ENCODE data around the gene SIGLEC8.
A peak's percentile ranks its signal among the peaks of the same experiment; 100 is the strongest.

The SIGLEC8 gene

DNA sequence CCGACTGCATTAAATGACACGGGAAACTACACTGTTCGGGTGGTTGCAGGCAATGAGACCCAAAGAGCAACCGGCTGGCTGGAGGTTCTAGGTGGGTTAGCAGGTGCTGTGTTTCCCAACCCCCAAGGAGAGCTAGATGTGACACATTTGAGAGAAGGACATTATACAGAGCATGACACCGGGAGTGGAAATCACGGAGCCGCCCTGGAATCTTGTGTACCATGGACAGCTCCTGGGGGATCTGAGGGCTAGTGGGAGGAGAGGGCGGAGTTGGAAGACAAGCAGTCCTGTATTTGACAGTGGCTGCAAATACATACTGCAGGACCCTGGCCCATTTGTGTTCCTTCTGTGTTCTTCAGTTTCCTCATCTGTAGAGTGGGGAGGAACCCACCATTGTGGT is 22.3 kb upstream of the SIGLEC8 start:
- Histone ChIP-seq H3K4me3 (ENCODE audit: insufficient read length, low read depth) (no peak overlapping the region), H3K36me3 (ENCODE audit: insufficient read depth, insufficient read length, low read length) (no peaks in the 10 kb centered on the region), H3K27me3 (ENCODE audit: insufficient read depth, insufficient read length) (peaks cover 54% of the 10 kb centered on the region), H3K9ac (ENCODE audit: insufficient read length, low read depth) (no peak overlapping the region), H3K9me3 (ENCODE audit: insufficient read depth, low read length) (no peaks in the 10 kb centered on the region), H3K4me1 (ENCODE audit: insufficient read depth, insufficient read length) (no peaks in the 10 kb centered on the region)
- TF ChIP-seq SUZ12 (IDR thresholded peaks at IDR 0.05; ENCODE audit: extremely low read depth, insufficient read depth, insufficient read length), result no peak
- no peak for TF ChIP-seq YY1 (IDR thresholded peaks at IDR 0.05; ENCODE audit: insufficient read depth, insufficient read length)
- TF ChIP-seq ZNF274 (IDR thresholded peaks at IDR 0.05; ENCODE audit: low read depth, low read length), result no peak
- DNase-seq (ENCODE audit: low read depth, low spot score), result peak; percentile 8

DNA sequence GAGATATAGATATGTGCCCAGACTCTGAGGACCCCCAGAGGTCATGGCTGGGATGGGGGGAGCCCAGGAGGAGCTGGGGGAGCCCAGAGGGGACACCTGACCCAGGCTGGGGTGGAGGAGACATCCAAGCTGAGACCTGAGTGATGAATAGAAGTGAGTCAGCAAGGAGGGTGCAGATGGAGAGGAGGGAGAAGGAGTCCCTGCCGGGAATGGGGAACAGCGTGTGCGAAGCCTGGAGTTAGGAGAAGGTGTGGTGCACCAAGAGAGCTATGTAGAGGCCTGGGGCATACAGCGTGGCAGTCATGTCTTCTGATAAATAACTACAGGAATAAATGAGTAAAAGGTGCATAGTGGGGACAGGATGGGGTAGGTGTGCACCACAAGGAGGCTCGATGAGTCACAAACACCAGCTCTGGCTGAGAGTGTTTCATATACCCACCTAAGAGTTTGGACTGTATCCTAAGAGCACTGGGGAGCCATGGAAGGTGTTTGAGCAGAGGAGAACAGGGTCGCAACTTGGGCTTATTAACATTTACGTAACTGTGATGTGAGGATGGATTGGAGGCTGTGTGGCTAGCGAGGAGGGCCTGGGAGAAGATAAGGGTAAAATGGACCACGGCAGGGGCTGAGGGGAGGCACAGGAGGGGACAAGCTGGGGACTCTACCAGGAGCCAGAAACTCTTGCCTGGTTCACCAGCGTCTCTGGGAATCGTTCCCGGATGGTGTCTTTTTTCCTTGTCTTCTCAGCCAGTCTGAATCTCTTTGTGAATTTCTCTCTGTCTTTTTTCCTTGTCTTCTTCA is 21.5 kb upstream of the SIGLEC8 start:
- TF ChIP-seq YY1 (IDR thresholded peaks at IDR 0.05; ENCODE audit: insufficient read depth, insufficient read length) (no peak), SUZ12 (IDR thresholded peaks at IDR 0.05; ENCODE audit: extremely low read depth, insufficient read depth, insufficient read length) (no peak), ZNF274 (IDR thresholded peaks at IDR 0.05; ENCODE audit: low read depth, low read length) (no peak)
- DNase-seq (ENCODE audit: low read depth, low spot score), result no peak

GRCh38 chr19:51478381-51479234 is 20.4 kb upstream of the SIGLEC8 start, which contains the start of gene CEACAM18:
Gene CEACAM18 (plus strand): TSS chr19:51478539.
- Histone ChIP-seq H3K4me1 (ENCODE audit: insufficient read depth, insufficient read length) (no peaks in the 10 kb centered on the region), H3K4me3 (ENCODE audit: insufficient read length, low read depth) (no peak within 1 kb of the TSS), H3K27me3 (ENCODE audit: insufficient read depth, insufficient read length) (peaks cover 34% of the 10 kb centered on the region), H3K36me3 (ENCODE audit: insufficient read depth, insufficient read length, low read length) (no peaks in the 10 kb centered on the region), H3K9me3 (ENCODE audit: insufficient read depth, low read length) (no peaks in the 10 kb centered on the region), H3K9ac (ENCODE audit: insufficient read length, low read depth) (no peak within 1 kb of the TSS)
- TF ChIP-seq YY1 (IDR thresholded peaks at IDR 0.05; ENCODE audit: insufficient read depth, insufficient read length) (no peak), ZNF274 (IDR thresholded peaks at IDR 0.05; ENCODE audit: low read depth, low read length) (no peak), SUZ12 (IDR thresholded peaks at IDR 0.05; ENCODE audit: extremely low read depth, insufficient read depth, insufficient read length) (no peak)
- no peak for DNase-seq (ENCODE audit: low read depth, low spot score)

More for the DNA sequence above, 21.5 kb upstream of the SIGLEC8 start:
- peaks cover 45% of the 10 kb centered on the region for H3K27me3 ChIP-seq (ENCODE audit: insufficient read depth, insufficient read length)
- H3K9me3 ChIP-seq (ENCODE audit: insufficient read depth, low read length), result no peaks in the 10 kb centered on the region
- H3K9ac ChIP-seq (ENCODE audit: insufficient read length, low read depth), result no peak overlapping the region
- H3K36me3 ChIP-seq (ENCODE audit: insufficient read depth, insufficient read length, low read length), result no peaks in the 10 kb centered on the region
- H3K4me1 ChIP-seq (ENCODE audit: insufficient read depth, insufficient read length), result no peaks in the 10 kb centered on the region
- no peak overlapping the region for H3K4me3 ChIP-seq (ENCODE audit: insufficient read length, low read depth)

GRCh38 chr19:51477344-51477743 is 19.1 kb upstream of the SIGLEC8 start:
- H3K27me3 ChIP-seq (ENCODE audit: insufficient read depth, insufficient read length), result peaks cover 22% of the 10 kb centered on the region
- no peak overlapping the region for H3K4me3 ChIP-seq (ENCODE audit: insufficient read length, low read depth)
- no peaks in the 10 kb centered on the region for H3K4me1 ChIP-seq (ENCODE audit: insufficient read depth, insufficient read length)
- H3K9ac ChIP-seq (ENCODE audit: insufficient read length, low read depth), result no peak overlapping the region
- TF ChIP-seq YY1 (IDR thresholded peaks at IDR 0.05; ENCODE audit: insufficient read depth, insufficient read length), result no peak
- H3K36me3 ChIP-seq (ENCODE audit: insufficient read depth, insufficient read length, low read length), result no peaks in the 10 kb centered on the region
- no peak for DNase-seq (ENCODE audit: low read depth, low spot score)
- no peaks in the 10 kb centered on the region for H3K9me3 ChIP-seq (ENCODE audit: insufficient read depth, low read length)

DNA sequence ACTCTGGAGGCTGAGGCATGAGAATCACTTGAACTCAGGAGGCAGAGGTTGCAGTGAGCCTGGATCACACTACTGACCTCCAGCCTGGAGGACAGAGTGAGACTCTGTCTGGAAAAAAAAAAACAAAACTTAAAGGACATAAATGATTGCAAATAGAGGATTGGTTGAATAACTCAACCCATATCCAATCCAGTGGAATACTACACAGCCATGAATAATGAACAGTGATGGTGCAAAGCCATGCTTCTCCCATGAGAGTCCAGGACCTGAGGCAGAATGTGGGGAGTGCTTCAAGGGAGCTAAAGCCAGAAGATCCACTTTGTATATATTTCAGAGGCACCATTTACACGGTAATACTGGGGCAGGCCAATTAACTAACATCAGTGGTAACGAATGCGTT is 17.9 kb upstream of the SIGLEC8 start:
- Histone ChIP-seq H3K4me3 (ENCODE audit: insufficient read length, low read depth) (no peak overlapping the region), H3K9me3 (ENCODE audit: insufficient read depth, low read length) (no peaks in the 10 kb centered on the region), H3K36me3 (ENCODE audit: insufficient read depth, insufficient read length, low read length) (no peaks in the 10 kb centered on the region), H3K27me3 (ENCODE audit: insufficient read depth, insufficient read length) (peaks cover 17% of the 10 kb centered on the region), H3K4me1 (ENCODE audit: insufficient read depth, insufficient read length) (no peaks in the 10 kb centered on the region), H3K9ac (ENCODE audit: insufficient read length, low read depth) (no peak overlapping the region)
- TF ChIP-seq YY1 (IDR thresholded peaks at IDR 0.05; ENCODE audit: insufficient read depth, insufficient read length), result no peak
- TF ChIP-seq ZNF274 (IDR thresholded peaks at IDR 0.05; ENCODE audit: low read depth, low read length), result no peak
- TF ChIP-seq SUZ12 (IDR thresholded peaks at IDR 0.05; ENCODE audit: extremely low read depth, insufficient read depth, insufficient read length), result no peak
- DNase-seq (ENCODE audit: low read depth, low spot score), result no peak

- no peak overlapping the region for H3K9ac ChIP-seq (ENCODE audit: insufficient read length, low read depth)
- no peaks in the 10 kb centered on the region for H3K4me1 ChIP-seq (ENCODE audit: insufficient read depth, insufficient read length)
- TF ChIP-seq ZNF274 (IDR thresholded peaks at IDR 0.05; ENCODE audit: low read depth, low read length), result no peak
- TF ChIP-seq YY1 (IDR thresholded peaks at IDR 0.05; ENCODE audit: insufficient read depth, insufficient read length), result no peak
- TF ChIP-seq SUZ12 (IDR thresholded peaks at IDR 0.05; ENCODE audit: extremely low read depth, insufficient read depth, insufficient read length), result no peak
- H3K27me3 ChIP-seq (ENCODE audit: insufficient read depth, insufficient read length), result peaks cover 2% of the 10 kb centered on the region
- no peaks in the 10 kb centered on the region for H3K36me3 ChIP-seq (ENCODE audit: insufficient read depth, insufficient read length, low read length)
- DNase-seq (ENCODE audit: low read depth, low spot score), result peak; percentile 35
- H3K4me3 ChIP-seq (ENCODE audit: insufficient read length, low read depth), result no peak overlapping the region
- H3K9me3 ChIP-seq (ENCODE audit: insufficient read depth, low read length), result no peaks in the 10 kb centered on the region
These were observed 14.9 kb upstream of the SIGLEC8 start for GRCh38 chr19:51473009-51473707.

All from NT2/D1 (cell line).